Stimulated activated CD8-positive, alpha-beta memory T cell treated with anti-CD3 and anti-CD28 coated beads, Interleukin-4, amount 100 ng/mL, for 24 hours (primary cell): ENCODE measurements around the gene GCSAML.

Experiments
- DNase-seq: peaks from one replicate; pipeline ENCODE4 v3.0.0-alpha.2; 2020; ENCODE audit warnings: low read depth

Gene GCSAML

DNA sequence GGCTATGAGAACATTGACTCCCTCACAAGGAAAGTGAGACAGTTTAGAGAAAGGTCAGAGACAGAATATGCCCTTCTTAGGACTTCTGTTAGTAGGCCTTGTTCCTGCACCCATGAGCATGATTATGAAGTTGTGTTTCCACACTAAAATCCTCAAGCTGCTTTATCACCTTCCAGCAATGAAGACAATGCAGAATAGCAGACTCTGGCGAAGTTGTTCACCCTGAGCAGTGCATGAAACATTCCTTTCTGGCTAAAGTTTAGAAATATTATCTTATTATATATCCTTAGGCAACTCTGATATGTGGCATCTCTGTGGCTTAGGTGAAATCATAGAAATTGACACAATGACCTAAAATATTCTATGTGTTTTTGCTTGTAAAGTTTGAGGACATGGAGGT lies 25.3 kb downstream of the GCSAML start:
- no peak for DNase-seq

- DNase-seq, result no peak
Measured at GRCh38 chr1:247574664-247575063, 25.7 kb downstream of the GCSAML start.

DNA sequence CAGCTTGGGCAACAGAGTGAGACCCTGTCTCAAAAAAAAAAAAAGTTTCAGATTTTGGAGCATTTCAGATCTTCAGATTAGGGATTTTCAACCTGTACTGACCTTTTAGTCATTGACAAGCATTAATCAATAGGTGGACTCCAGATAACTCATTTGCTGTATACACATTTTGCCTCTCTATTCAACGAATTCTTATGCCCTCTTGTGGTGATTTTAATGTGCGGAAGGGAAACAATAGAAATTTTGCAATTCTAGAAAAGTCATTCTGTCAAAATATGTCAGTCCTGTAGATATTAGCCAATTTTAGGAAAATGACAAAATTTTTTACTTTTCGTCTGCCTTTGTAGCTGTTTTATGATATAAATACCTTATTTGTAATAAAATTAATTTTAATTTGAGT lies 27.6 kb downstream of the GCSAML start:
- DNase-seq, result no peak

- no peak for DNase-seq
Measured at GRCh38 chr1:247578946-247579460, 30.1 kb downstream of the GCSAML start.

DNA sequence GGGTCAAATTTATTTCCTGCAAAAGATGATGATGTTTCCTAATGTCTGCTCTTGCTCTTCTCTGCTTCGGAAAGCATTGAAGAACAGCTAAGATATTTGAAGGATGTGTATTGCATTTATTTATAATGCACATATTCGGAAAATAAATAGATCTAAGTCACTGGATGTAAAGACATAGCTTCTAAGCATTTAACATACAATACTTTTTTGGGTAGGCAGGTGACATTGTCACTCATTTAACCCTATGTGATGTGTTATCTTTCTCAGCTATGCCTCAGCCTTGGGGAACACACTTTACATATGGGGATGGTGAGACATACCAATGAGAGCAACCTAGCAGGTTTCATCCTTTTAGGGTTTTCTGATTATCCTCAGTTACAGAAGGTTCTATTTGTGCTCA lies 39.1 kb downstream of the GCSAML start, which contains the start of gene OR2G2:
TSS of gene OR2G2 (plus strand) at position 301 of the 400 bp plus-strand sequence. CDS start at position 301, 0 bp downstream.
- no peak for DNase-seq

- DNase-seq, result no peak
Measured at GRCh38 chr1:247605286-247605685, 56.4 kb downstream of the GCSAML start, which contains the start of gene OR2G3. TSS of gene OR2G3 (plus strand) at chr1:247605586. CDS start at chr1:247605586, 0 bp downstream.

DNA sequence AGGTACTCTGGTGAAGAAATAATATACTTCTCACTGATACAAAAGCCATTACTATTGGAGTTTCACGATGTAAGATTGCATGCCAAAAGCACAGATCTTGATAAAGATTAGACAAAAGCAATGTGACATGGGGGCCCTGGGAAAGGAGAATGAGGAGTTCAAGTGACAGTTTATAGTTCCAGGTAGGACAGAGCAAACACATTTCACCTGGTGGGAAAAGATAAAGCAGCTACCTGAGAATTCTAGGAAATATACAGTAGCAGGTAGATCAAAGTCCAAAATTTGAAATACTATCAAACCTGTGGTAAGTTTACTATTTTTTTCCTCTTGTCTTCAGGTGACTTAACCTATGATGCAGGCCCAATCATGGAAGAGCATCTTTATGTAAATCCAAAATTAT lies 64.5 kb downstream of the GCSAML start:
- no peak for DNase-seq

GRCh38 chr1:247614625-247615024 lies 65.7 kb downstream of the GCSAML start:
- no peak for DNase-seq
